Activated T-cell treated with anti-CD3 and anti-CD28 coated beads for 4 hours (primary cell): Measurements from ENCODE around the gene RAF1.
"Not testable (repeated sequence)": the region's sequence is repeated elsewhere in the genome, so short reads cannot be mapped to it uniquely, and the experiment has no call there.

Experiments used
- DNase-seq: peaks from one replicate; pipeline ENCODE4 v3.0.0-alpha.2; 2020

The RAF1 gene

DNA sequence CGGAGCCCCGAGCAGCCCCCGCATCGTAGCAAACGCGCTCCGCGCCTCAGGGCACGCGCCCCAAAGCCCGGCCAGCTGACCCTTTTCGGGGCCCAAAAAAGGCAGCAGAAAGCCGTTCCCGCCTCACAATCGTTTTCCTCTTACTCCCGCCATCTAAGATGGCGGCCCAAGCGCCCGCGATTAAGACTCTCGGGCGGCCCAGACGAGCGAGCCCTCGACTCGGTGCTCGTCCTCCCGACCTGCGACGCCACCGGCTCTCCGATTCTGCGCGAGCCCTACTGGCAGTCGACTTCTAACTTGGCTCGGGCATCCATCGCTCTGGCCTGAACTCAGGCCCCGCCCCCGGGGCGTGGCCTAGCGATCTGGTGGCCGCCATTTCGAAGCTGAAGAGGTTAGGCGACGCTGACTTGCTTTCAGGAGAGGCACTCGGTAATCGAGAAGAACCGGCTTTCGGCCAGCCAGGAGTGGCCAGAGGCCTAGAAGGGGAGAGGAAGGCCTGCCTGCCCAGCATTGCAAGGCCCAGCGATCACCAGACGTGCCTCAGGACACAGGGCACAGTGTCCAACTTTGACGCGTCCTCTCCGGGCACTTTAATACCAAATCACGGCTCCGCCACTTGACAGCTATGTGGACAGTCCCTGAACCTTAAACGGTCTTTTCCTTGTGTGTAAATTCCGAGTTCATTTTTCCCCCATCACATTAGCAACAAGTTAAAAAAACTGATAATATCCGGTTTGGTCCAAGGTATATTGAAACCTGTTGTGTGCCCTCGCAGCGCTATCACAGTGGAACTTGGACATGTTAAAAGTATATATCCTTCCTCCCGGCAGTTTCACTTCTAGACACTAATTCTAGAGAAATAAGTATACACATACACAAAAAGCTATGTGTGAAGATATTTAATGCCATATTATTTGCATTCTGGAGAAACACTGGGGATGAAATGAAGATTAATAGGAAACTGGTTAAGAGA lies at the start of gene RAF1:
Gene RAF1, minus strand, starts transcription at position 182 of the 973 bp plus-strand sequence. CDS start 45,396 bp downstream, outside the sequence.
- peak; percentile 95 for DNase-seq

DNA sequence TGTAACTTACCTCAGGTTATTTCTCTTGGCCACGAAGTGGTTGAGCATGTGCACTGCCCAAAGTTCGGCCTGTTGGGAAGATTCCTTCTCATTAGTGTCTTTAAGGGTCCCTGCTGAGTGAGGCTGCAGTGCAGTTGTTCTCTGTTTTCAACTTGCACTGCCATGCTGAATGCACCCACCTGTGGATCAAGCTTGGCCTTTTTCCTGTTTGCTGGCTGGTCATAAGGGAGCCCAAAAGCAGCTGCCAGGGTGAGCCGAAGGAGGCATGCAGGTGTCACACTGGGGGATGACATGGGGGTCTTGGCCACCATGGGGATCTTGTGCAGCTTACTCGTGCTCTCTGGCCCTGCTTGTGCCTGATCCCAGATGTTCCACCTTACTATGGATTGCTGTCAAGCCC lies 46.1 kb upstream of the RAF1 start:
- no peak for DNase-seq

DNA sequence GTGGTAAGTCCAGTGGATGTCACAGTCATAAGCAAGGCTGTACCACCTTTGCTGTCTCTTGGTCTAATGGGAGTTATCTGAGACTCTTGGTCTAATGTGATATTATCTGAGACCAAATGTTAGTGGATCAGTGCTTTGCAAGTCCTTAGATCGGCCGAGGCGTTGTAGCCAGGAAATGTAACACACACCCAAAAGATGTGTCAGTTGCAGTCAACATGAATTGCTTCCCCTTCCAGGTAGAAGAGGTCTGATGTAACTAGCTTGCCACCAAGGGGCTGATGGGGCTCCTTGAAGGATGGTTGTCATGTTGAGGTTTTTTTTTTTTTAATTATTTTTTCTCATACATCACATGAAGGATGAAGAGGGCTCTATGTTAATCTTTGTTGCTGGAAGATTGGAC lies 45.4 kb upstream of the RAF1 start:
- DNase-seq: no peak

DNA sequence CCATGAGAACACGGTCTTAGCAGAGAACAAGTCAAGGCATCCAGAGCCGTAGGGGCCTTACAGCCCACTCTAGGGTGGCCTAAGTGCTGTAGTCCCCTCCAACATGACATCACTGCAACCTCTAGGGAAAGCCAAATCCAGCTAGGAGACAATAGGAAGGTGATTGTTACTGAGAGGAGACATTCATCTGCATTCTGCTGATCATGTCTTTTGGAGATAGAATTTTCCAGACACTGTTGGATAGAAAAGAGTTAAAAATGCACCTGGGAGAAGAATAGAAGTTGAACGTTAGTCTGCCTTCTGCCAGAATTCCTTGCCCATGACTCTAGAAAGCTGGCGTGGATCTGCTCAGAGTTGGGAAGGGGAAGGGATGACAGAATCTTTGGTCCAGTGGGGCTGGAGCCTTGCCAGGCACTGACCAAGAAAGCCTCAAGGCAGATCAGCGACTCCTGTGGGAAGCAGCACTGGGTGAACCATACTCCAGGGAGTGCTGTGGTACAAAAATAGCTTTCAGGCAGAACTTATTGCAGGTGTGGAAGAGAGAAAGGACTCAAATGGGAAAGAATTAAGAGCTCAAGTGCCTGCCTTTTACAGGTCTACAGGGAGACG lies 44.8 kb upstream of the RAF1 start:
- DNase-seq: no peak

DNA sequence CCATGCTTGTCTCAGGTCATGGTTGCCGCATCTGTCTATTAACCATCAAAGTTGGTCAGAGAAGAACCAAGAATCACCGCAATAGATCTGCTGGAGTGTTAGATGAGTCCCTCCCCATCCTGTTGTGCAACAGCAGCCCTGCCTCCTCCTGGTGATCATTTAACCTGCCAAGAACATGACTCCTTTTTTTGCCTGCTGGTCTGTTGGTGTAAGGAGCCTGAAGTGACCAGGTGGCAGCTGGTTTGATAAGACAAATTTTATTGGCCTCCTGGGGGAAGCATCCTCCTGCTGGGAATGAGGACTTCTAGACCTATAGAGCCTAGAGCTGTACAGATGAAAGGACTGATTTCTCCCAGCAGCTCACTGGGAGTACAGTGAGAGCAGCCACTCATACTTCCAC lies 43.5 kb upstream of the RAF1 start:
- DNase-seq: no peak

DNA sequence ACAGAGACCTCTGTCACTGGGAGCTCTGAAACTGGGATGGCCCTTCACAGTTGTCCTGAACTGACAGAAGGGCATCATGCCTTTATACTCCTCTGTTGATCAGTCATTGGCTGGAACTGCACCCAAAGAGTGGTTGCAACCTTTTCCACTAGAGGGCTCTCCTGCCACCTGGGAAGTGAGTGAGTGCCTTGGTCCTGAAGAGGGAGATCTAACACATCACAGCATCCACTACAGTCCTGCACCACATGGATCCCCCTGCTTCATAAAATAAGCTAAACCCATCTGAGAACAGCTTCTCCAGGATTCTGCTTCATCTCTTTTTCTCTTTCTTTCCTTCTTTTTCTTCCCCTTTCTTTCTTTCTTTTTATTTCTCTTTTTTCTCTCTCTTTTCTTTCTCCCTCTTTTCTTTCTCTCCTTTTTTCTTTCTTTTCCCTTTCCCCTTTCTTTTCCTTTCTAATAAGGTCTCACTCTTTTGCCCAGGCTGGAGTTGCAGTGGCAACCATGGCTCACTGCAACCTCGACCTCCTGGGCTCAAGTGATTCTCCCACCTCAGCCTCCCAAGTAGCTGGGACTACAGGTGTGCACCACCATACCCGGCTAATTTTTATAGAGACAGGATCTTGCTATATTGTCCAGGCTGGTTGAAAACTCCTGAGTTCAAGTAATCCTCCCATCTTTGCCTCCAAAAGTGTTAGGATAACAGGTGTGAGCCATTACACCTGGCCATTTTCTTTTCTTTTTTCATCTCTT lies 42.8 kb upstream of the RAF1 start:
- peak; percentile 37 for DNase-seq

DNA sequence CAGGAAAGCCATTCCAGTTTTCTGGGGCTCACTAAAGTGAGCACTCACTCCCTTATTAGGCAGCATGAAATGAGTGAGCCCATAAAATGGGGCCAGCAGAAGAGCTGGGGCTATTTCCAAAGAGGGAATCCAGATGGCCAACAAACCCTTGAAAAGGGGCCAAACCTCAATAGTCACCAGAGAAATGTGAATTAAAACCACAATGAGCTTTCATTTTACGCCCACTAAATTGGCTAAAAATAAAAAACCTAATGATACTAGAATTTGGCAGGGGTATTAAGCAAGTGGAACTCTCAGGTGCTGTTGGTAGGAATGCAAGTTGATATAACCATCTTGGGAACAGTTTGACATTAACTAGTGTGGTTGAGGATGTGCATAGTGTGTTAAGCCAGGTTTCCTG lies 42.1 kb upstream of the RAF1 start:
- no peak for DNase-seq

DNA sequence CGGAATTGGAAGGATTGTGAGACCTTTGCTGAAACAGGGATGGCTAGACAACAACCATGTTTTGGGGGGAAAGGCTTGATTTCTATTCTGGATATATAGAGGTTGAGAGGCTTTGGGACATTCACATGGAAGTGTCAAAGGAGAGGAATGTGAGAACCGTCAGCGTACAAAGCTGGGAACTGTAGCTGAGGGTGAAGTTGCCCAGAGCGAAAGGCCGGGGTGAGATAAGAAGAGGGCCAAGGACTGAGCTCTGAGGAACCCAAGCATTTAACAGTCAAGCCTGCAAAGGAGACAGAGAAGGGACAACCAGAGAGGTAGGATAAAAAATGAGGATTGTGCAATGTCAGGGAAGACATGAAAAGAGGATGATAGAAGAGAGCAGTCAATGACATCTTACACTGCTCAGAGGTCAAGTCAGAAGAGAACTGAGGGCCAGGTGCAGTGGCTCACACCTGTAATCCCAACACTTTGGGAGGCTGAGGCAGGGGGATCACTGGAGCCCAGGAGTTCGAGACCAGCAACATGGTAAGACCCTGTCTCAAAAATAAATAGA lies 41.5 kb upstream of the RAF1 start:
- no peak for DNase-seq

DNA sequence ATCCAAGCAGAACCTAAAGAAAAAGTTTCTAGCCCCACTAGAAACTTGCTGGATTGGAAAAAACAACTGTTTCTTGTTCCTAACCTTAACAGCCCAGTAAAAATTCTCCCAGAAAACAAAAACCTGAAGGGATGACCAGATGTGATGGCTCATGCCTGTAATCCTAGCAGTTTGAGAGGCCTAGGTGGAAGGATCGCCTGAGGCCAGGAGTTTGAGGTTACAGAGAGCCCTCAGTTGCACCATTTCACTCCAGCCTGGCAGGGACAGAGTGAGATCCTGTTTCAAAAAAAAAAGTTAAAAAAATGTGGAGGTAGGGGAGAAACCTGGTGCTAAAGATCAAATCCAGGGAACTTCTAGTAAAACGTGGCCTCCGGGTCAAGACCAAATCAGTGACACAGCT lies 38.6 kb upstream of the RAF1 start:
- DNase-seq: no peak

DNA sequence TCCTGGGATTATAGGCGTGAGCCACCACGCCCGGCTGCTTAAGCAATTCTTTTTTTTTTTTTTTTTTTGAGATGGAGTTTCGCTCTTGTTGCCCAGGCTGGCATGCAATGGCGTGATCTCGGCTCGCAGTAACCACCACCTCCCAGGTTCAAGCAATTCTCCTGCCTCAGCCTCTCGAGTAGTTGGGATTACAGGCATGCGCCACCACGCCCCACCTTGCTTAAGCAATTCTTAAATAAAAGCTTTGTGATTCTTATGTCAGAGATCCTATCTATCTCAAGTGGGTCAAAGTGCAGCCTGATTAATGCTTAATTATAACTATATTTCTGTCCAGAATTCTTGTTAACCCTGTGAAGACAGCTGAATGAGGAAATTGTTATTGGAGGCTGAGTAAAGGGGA lies 37.7 kb upstream of the RAF1 start:
- not testable (repeated sequence) for DNase-seq

DNA sequence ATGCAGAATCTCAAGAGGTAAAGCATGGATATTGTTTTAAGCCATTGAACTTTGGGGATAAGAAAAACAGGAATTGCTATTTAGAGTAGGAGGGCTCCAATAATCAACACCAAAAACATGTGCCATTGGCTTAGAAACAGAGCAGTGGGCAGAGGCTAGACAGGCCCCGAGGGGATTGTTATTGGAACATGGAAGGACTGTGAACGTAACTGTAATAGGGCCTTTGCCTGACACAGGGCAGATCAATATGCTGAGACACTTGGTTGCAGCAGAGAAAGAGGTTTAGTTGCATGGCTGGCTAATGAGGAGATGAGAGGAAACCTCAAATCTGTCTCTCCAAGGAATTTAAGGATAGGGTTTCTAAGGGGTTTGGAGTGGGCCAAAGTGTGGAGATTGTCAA lies 36.9 kb upstream of the RAF1 start:
- DNase-seq: no peak

DNA sequence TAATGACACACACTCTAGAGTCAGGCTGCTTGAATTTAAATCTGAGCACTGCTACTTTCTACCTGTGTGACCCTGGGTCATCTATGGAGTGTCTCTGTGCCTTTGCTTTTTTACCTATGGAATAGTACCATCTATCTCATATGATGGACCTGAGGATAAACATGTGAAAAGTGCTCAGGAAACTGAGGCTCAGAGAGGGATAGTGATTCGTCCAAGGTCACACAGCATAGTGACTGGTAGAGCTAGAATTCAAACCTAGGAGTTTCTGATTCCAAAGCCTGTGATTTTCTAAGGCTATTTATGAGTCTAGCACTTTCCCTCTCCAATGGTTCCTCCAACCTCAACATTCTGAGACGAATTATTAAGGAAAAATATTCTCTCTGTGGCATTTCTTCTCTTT lies 32.0 kb upstream of the RAF1 start:
- no peak for DNase-seq

DNA sequence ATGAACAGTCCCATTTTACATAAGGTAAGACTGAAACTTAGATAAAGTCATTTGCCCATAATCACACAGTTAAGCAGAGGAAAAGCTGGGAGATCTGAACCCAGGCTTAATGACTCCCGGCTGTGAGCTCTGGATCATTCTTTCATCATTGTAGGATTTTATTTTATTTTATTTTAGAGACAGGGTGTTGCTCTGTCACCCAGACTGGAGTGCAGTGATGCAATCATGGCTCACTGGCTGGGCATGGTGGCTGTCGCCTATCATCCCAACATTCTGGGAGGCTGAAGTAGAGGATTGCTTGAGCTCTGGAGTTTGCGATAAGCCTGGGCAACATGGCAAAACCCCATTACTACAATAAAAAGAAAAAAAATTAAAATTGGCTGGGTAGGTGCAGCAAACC lies 31.2 kb upstream of the RAF1 start:
- DNase-seq: no peak

DNA sequence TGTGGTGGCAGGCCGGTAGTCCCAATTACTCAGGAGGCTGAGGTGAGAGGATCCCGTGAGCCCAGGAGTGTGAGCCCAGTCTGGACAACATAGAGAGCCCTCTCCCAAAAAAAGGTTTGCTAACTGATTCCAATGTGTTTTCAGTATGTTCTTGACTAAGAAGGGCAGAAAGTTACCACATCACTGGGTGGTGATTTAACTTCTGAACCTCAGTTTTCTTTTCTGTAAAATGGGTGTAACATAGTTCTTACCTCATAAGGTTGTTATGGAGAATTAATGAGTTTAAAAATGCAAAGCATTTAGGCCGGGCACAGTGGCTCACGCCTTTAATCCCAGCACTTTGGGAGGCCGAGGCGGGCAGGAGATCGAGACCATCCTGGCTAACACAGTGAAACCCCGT lies 28.5 kb upstream of the RAF1 start:
- no peak for DNase-seq

DNA sequence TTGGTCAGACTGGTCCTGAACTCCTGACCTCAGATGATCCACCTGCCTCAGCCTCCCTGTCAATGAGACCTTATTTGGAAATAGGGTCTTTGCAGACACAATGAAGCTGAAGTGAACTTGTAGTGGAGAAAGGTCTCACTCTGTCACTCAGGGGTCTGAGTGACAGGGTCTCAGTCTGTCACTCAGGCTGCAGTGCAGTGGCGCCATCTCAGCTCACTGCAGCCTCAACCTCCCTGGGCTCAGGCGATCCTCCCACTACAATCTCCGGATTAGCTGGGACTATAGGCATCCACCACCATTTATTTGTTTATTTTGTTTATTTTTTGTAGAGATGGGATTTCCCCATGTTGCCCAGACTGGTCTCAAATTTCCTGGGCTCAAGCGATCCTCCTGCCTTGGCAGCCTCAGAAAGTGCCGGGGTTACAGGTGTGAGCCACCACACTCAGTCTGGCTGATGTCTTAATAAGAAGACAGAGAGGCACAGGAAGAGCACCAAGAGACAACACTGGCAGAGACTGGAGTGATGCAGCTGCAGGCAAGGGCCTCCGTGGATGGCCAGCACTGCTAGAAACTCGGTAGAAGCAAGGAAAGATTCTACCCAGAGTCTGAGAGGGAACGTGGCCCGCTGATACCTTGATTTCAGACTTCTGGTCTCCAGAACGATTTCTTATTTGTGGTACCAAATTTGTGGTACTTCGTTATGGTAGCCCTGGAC lies 26.2 kb upstream of the RAF1 start:
- no peak for DNase-seq

DNA sequence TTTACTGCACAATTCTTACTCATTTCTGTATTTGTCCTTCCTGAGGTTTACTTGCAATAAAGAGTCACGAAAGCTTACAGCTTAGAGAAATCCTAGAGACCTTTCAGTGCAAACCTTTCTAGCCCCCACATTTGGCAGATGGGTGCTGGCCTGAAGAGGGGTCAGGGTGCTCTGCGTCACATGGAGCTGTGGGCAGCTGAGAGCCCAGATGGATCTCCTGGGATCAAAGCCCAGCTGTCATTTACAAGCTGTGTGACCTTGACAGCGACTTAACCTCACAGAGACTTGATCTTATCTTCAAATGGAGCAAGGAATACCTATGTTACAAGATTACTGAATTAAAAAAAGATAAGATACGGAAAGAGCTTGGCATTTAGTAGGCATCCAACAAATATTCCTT lies 24.0 kb upstream of the RAF1 start:
- no peak for DNase-seq

DNA sequence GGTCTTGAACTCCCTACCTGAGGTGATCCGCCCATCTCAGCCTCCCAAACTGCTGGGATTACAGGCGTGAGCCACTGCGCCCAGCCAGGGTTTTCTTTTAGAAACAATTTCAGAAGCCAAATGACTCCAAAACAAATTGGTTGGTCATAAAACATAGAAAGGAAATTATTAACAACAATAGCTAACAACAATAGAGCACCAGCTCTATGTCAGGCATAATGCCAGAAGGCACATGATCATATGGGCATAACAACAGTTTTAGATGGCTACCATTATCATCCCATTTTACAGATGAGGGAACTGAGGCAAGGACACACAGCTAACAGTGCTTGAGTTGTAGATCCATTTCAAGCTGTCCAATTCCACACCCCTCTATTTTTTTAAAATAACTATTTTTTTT lies 22.2 kb upstream of the RAF1 start:
- DNase-seq: no peak

DNA sequence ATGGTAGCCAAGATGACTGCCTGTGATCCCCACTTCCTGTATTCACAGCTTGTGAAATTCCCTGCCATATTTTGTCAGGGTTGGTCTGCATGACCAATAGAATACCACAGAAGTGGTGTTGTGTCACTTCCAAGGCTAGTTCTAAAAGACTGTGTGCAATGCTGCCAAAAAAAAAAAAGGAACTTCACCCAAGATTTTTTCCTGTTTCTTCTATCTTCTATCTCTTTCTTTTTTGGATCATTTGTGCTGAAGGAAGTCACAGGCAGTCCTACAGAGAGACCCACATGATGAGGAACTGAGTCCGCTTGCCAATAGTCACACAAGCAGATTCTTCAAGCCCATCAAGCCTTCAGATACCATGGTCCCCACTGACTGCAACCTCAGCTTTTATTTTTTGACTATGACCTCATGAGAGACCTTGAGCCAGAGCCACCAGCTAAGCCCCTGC lies 18.1 kb upstream of the RAF1 start:
- DNase-seq: no peak

DNA sequence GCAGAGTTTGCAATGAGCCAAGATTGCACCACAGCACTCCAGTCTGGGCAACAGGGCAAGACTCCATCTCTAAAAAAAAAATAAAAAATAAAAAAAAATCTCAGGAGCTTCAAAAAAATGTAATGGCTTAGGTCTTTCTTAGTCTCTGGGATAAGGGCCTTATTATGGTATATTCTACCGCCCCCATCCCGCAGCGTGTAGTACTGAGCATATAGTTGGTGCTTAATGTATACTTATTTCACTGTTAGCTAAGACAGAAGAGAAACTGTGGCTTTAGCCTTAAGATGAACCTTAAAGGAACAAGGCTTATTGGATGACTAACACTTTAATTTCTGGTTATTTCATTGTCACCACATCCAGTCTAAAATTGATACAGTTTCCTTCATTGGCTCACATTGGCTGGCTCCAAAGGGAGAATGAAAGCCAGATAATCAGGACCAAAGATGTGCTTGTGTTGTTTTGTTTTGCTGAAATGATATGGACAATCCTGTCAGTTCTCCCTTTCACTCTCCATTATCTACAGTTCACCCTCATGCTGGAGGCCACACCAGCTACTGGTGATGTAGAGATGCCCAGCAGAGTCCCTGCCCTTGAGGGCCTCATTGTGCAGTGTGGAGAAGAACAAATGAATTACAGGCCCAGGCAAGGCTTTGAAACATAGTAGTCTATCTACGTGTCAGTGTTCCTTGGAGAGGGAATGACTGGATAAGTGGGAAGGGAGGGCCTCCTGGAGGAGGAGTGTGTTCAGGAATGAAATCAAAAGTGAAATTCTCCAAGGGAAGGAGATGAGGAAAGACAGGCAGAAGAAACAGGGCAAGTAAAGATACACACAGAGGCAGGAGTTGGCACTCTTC lies 17.4 kb upstream of the RAF1 start:
- DNase-seq: no peak

DNA sequence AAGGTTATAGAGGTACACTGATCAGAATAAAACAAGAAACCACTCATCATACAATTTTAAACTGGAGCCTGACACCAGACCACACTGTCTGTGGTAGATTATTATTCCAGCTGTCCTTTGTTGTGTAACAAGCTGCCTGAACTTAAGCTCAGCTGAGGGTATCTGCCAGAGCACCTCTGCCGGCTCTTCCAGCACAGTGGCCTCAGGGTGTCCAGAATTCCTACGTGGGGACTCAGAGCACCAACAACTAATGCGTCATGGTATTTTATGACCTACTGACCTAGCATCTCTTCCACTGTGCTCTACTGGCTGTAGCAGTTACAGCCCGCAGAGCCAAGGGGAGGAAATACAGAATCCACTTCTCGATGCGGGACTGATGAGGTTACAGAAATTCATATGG lies 15.6 kb upstream of the RAF1 start:
- DNase-seq: no peak

DNA sequence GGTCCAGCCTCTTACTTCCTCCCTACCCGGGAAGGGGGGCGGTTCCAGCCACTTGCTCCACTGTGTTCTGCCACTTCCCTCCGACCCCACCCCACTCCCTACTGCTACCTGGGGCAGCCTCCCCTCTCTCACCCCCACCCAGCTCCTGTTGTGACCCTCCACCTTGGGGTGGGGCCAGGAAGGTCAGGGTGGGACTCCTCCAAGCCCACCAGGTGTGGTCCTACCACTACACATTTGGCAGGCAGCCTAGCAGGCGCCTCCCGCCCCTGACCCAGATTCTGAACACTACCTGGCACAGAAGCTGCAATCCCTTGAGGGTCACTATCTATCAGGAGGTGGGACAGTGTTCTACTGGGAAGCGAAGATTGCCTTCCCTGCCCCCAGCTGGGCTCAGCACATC lies 13.7 kb upstream of the RAF1 start:
- DNase-seq: no peak
